Right lobe of liver (tissue), 6 donors: ENCODE data around the gene LAMB3. TPM values are rescaled to one million over a fixed set of nuclear protein-coding genes. Genes with fewer than 3 reads are reported as not detected.

Experiments used
- ATAC-seq, 4 donors: fragments of 200-7000 bp; cut with Tn5 transposase; one replicate each; pipeline ENCODE4 v1.9.1; 2020; ENCODE audit warnings: mild to moderate bottlenecking in 4 of 4, moderate library complexity in 4 of 4
- DNase-seq, 3 donors: peaks; one replicate each; pipeline ENCODE4 v3.0.0-alpha.2; 2020
- H3K27ac ChIP-seq, 3 donors: fragments of 200-600 bp; one replicate each; pipeline ENCODE4 v1.8.0; 2022
- H3K27me3 ChIP-seq, 2 donors: fragments of 200-600 bp; one replicate each; pipeline ENCODE4 v1.8.0; 2022
- H3K36me3 ChIP-seq, 4 donors: fragments of 200-600 bp; sonication (generic) in 1 of 4; one replicate each; pipeline versions ENCODE4 v1.5.1 to v1.8.0; 2017 to 2022; ENCODE audit warnings: control low read depth in 1 of 4
- H3K4me1 ChIP-seq, 4 donors: fragments of 200-600 bp; sonication (generic) in 1 of 4; one replicate each; pipeline versions ENCODE4 v1.5.1 to v1.8.0; 2017 to 2022; ENCODE audit warnings: control low read depth in 1 of 4
- H3K4me3 ChIP-seq, 3 donors: fragments of 200-600 bp; one replicate each; pipeline ENCODE4 v1.8.0; 2022
- H3K9me3 ChIP-seq, 4 donors: fragments of 200-600 bp; sonication (generic) in 1 of 4; one replicate each; pipeline versions ENCODE4 v1.5.1 to v1.8.0; 2017 to 2022; ENCODE audit warnings: control low read depth in 1 of 4
- POLR2A ChIP-seq: fragments of 450-650 bp; IDR thresholded peaks from one replicate; pipeline ENCODE4 v1.6.1; 2017; ENCODE audit warnings: antibody characterized with exemption, mild to moderate bottlenecking
- WGBS: methylation state at CpG from one replicate; pipeline ENCODE4 v1.1.6; 2018; ENCODE audit warnings: low coverage, low lambda C conversion rate; ENCODE audit not compliant: insufficient coverage; ENCODE audit errors: missing lambda C conversion rate; 5-methylcytosine and 5-hydroxymethylcytosine counted together
- intact Hi-C, 2 donors: fragments of 100-400 bp; cut with DNase I; formaldehyde crosslinking; loops; one replicate each; pipeline versions ENCODE4 v1.11.2 to v1.14.1; 2022
- total RNA-seq, 6 experiments: library from RNA; depleted of rRNA in 2 of 6; stranded (reverse); fragments of >200 nt in 2 of 6; fragmentation: NEBNext Ultra II Directional in 3 of 6; extraction: Animal tissue kit (Norgen Biotek cat#: 25700) in 3 of 6; gene quantifications; one replicate each; pipeline versions ENCODE4 v1.1.0 to v1.2.4, GENCODE V29; 2016 to 2023
- TF ChIP-seq, protein P1 (sequence below), 4 donors: fragments of 200-600 bp in 3 of 4; fragments of 450-650 bp in 1 of 4; IDR thresholded peaks; one replicate each; pipeline versions ENCODE4 v1.5.1 to v1.8.0; 2016 to 2022; ENCODE audit warnings: antibody characterized with exemption in 4 of 4, mild to moderate bottlenecking in 2 of 4
- donor health status: DM: no; HTN: yes; CAD: no.
- donor health status: DM: no; HTN: no; CAD: no.
- donor health status: DM: no; HTN: no; CAD: no.
- donor health status: DM: no; HTN: yes; CAD: no.
- donor health status: DM: no; HTN: yes; CAD: no.

Gene LAMB3
- total RNA-seq, 6 experiments from 2014 or later, result 5.0 to 14.6 (median 8.4) TPM

DNA sequence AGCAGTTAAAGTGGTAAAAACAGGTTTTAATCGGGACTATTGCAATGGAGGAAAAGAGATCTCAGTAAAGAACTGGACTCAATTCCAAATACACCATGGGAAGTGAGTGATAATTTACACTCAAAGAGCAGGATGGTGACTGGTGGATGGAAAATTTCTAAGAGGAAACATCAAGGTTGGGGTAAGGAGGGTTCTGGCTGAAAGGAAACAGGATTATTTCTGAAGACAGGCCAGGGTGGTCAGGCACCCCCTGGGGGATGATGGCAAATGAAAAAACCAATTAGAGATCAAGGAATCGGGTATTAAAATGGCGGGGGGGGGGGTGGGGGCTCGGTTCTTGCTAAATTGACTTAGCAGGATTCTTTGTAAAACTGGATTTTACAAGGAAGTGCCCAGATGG, 40.1 kb upstream of the LAMB3 start:
- no peak for TF ChIP-seq POLR2A
- TF ChIP-seq, protein P1, sequence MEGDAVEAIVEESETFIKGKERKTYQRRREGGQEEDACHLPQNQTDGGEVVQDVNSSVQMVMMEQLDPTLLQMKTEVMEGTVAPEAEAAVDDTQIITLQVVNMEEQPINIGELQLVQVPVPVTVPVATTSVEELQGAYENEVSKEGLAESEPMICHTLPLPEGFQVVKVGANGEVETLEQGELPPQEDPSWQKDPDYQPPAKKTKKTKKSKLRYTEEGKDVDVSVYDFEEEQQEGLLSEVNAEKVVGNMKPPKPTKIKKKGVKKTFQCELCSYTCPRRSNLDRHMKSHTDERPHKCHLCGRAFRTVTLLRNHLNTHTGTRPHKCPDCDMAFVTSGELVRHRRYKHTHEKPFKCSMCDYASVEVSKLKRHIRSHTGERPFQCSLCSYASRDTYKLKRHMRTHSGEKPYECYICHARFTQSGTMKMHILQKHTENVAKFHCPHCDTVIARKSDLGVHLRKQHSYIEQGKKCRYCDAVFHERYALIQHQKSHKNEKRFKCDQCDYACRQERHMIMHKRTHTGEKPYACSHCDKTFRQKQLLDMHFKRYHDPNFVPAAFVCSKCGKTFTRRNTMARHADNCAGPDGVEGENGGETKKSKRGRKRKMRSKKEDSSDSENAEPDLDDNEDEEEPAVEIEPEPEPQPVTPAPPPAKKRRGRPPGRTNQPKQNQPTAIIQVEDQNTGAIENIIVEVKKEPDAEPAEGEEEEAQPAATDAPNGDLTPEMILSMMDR (IDR thresholded peaks at IDR 0.05), result no peak
- Histone ChIP-seq H3K36me3 (no peaks in the 10 kb centered on the region), H3K27ac (peak overlapping the region in 1 of 3 donors; percentile 12), H3K4me1 (peaks cover 0 to 15% (median 6%) of the 10 kb centered on the region in 4 donors), H3K27me3 (no peaks in the 10 kb centered on the region), H3K9me3 (no peaks in the 10 kb centered on the region), H3K4me3 (no peak overlapping the region)
- WGBS, result 23% methylated on average over 4 of the region's 4 CpGs
- no peak for DNase-seq
- intact Hi-C loops, result loop anchor here (5.0 to 10.0 kb wide), 2 partner anchors 53 to 55 kb away; no protein-coding TSS in a partner anchor
- no peak for ATAC-seq

DNA sequence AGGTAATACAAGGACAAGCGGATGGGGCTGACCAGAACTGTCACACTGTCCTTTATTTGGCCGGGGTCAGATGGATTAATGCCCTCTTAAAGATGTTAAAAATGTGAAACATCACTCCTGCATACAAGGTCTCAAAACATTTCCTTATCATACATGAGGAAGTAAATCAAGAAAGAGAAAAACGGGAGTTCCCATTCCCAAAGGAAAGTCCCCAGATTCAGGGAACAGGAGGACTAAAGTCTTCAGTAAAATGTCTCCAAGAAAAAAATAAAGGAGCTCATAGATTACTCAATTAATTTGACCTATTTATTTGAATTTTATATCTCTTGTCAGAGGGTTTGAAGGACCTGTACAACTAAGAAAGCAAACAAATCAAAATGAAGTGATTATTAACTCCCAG, 39.0 kb upstream of the LAMB3 start:
- ATAC-seq (no peak), DNase-seq (no peak)
- WGBS, result 65% methylated on average over 3 of the region's 3 CpGs
- Histone ChIP-seq H3K36me3 (no peaks in the 10 kb centered on the region), H3K4me3 (no peak overlapping the region), H3K27ac (no peak overlapping the region), H3K4me1 (peaks cover 0 to 5% (median 1%) of the 10 kb centered on the region in 4 donors), H3K27me3 (no peaks in the 10 kb centered on the region), H3K9me3 (no peaks in the 10 kb centered on the region)
- intact Hi-C loops, result loop anchor here (5.0 to 10.0 kb wide), 2 partner anchors 54 to 56 kb away; no protein-coding TSS in a partner anchor
- TF ChIP-seq, protein P1 (IDR thresholded peaks at IDR 0.05), result no peak
- no peak for TF ChIP-seq POLR2A

DNA sequence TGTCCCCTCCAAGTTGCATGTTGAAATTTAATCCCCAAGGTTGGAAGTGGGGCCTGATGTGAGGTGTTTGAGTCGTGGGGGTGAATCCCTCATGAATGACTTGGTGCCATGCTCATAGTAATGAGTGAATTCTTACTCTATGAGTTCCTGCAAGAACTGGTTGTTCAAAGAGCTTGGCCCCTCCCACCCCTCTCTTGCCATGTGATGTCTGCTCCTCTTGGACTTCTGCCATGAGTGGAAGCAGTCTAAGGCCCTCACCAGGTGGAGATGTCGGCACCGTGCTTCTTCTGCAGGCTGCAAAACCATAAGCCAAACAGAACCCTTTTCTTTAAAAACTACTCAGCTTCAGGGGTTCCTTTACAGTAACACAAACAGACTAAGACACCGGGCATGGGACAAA, 37.3 kb upstream of the LAMB3 start:
- intact Hi-C loops, result loop anchor here (5.0 to 10.0 kb wide), 2 partner anchors 105 to 107 kb away; partner anchors contain the start of gene CAMK1G (in 2 of the 2)
- peak in 1 of 3 donors; percentile 23 for DNase-seq

DNA sequence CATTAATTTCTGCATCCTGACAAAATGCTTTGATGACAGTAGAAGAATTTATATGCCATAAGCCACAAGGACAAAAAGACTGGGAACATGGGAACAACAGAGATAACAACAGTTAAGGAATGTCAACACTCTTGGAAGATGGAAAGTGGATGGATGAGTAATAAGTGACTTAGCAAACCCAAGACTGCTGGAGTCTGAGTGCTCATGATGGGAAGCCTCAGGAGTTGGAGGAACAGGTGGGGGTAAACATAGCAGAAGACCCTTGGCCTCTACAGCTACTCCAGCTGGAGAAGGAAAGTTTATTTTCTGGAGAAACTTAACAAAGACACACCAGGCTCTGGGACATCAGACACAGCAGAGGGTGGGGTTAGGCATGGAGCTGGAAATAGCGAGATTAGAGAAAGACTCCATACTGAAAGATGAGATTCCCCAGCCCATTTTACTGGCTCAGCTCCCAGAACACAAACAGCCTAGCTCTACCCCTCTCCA, 36.6 kb upstream of the LAMB3 start:
- no peak for DNase-seq
- Histone ChIP-seq H3K9me3 (no peaks in the 10 kb centered on the region), H3K4me1 (peaks cover 0 to 3% (median 0%) of the 10 kb centered on the region in 4 donors), H3K27ac (no peak overlapping the region), H3K27me3 (no peaks in the 10 kb centered on the region), H3K36me3 (no peaks in the 10 kb centered on the region), H3K4me3 (no peak overlapping the region)
- peak in 2 of 4 donors; percentile 10 to 28 for ATAC-seq
- WGBS, result 100% methylated on average over 1 of the region's 1 CpG
- intact Hi-C loops, result loop anchor here (5.0 to 10.0 kb wide), 2 partner anchors 104 to 106 kb away; partner anchors contain the start of gene CAMK1G (in 2 of the 2)
- TF ChIP-seq POLR2A, result no peak
- TF ChIP-seq, protein P1 (IDR thresholded peaks at IDR 0.05), result no peak

More for the DNA sequence above, 37.3 kb upstream of the LAMB3 start:
- no peak overlapping the region for H3K27ac ChIP-seq
- TF ChIP-seq, protein P1 (IDR thresholded peaks at IDR 0.05), result no peak
- TF ChIP-seq POLR2A, result no peak
- H3K4me3 ChIP-seq, result no peak overlapping the region
- no peak for ATAC-seq
- H3K9me3 ChIP-seq, result no peaks in the 10 kb centered on the region
- no peaks in the 10 kb centered on the region for H3K36me3 ChIP-seq
- no peaks in the 10 kb centered on the region for H3K27me3 ChIP-seq
- peaks cover 0 to 3% (median 0%) of the 10 kb centered on the region in 4 donors for H3K4me1 ChIP-seq
- WGBS, result 72% methylated on average over 4 of the region's 4 CpGs
